H9 (cell line): ENCODE data around the gene PCSK6. TPM values are rescaled to one million over a fixed set of nuclear protein-coding genes. Genes with fewer than 3 reads are reported as not detected.

Experiments used
- DNase-seq: peaks from one replicate; pipeline ENCODE4 v3.0.0-alpha.2; 2017
- H2AFZ ChIP-seq: one replicate; pipeline ENCODE4 v1.6.1; 2013; ENCODE audit warnings: mild to moderate bottlenecking, low read length, control low read depth, moderate library complexity
- H2AK5ac ChIP-seq: 2 replicates; pipeline ENCODE4 v1.6.1; 2013; ENCODE audit warnings: low read length, control low read depth, mixed read lengths; ENCODE audit not compliant: insufficient read length
- H2BK120ac ChIP-seq: one replicate; pipeline ENCODE4 v1.6.1; 2013; ENCODE audit warnings: low read depth, mild to moderate bottlenecking, low read length, control low read depth, inconsistent platforms; ENCODE audit not compliant: poor library complexity, severe bottlenecking
- H2BK12ac ChIP-seq: 2 replicates; pipeline ENCODE4 v1.6.1; 2013; ENCODE audit warnings: low read length, control low read depth, mixed read lengths, low read depth; ENCODE audit not compliant: insufficient read length
- H2BK15ac ChIP-seq: 2 replicates; pipeline ENCODE4 v1.6.1; 2013; ENCODE audit warnings: low read depth, low read length, control low read depth
- H2BK20ac ChIP-seq: one replicate; pipeline ENCODE4 v1.6.1; 2013; ENCODE audit warnings: low read depth, mild to moderate bottlenecking, low read length, control low read depth, inconsistent platforms; ENCODE audit not compliant: poor library complexity, severe bottlenecking
- H2BK5ac ChIP-seq: 2 replicates; pipeline ENCODE4 v1.6.1; 2013; ENCODE audit warnings: low read length, control low read depth, mixed read lengths; ENCODE audit not compliant: insufficient read length
- H3K14ac ChIP-seq: 2 replicates; pipeline ENCODE4 v1.6.1; 2013; ENCODE audit warnings: low read length, control low read depth; ENCODE audit not compliant: insufficient read depth
- H3K18ac ChIP-seq: 2 replicates; pipeline ENCODE4 v1.6.1; 2013; ENCODE audit warnings: low read depth, mild to moderate bottlenecking, mixed read lengths, low read length, control low read depth; ENCODE audit not compliant: insufficient read length
- H3K23ac ChIP-seq: 2 replicates; pipeline ENCODE4 v1.6.1; 2013; ENCODE audit warnings: low read length, control low read depth, mixed read lengths, low read depth; ENCODE audit not compliant: insufficient read length
- H3K23me2 ChIP-seq: 2 replicates; pipeline ENCODE4 v1.6.1; 2013; ENCODE audit warnings: low read depth, mild to moderate bottlenecking, mixed read lengths, low read length, control low read depth; ENCODE audit not compliant: insufficient read length, poor library complexity, severe bottlenecking
- H3K27ac ChIP-seq: 2 replicates; pipeline ENCODE4 v1.5.1; 2013; ENCODE audit warnings: low read length, control low read depth, mixed read lengths, low read depth; ENCODE audit not compliant: insufficient read length
- H3K27me3 ChIP-seq: 2 replicates; pipeline ENCODE4 v1.6.1; 2013; ENCODE audit warnings: low read length, control low read depth, inconsistent platforms; ENCODE audit not compliant: insufficient read depth
- H3K4ac ChIP-seq: 2 replicates; pipeline ENCODE4 v1.6.1; 2013; ENCODE audit warnings: low read depth, mild to moderate bottlenecking, control low read depth, inconsistent platforms, low read length, moderate library complexity
- H3K4me1 ChIP-seq: 2 replicates; pipeline ENCODE4 v1.6.1; 2013; ENCODE audit warnings: low read length, control low read depth, inconsistent platforms; ENCODE audit not compliant: insufficient read depth
- H3K4me2 ChIP-seq: 2 replicates; pipeline ENCODE4 v1.6.1; 2013; ENCODE audit warnings: low read length, control low read depth, mixed read lengths; ENCODE audit not compliant: insufficient read length, insufficient read depth
- H3K56ac ChIP-seq: 2 replicates; pipeline ENCODE4 v1.6.1; 2013; ENCODE audit warnings: low read depth, mild to moderate bottlenecking, mixed read lengths, low read length, control low read depth; ENCODE audit not compliant: insufficient read length
- H3K79me1 ChIP-seq: 2 replicates; pipeline ENCODE4 v1.6.1; 2013; ENCODE audit warnings: low read depth, mild to moderate bottlenecking, moderate library complexity, low read length, control low read depth, inconsistent platforms; ENCODE audit not compliant: insufficient read depth, poor library complexity, severe bottlenecking
- H3K79me2 ChIP-seq: 2 replicates; pipeline ENCODE4 v1.6.1; 2013; ENCODE audit warnings: low read length, control low read depth, inconsistent platforms; ENCODE audit not compliant: insufficient read depth
- H3K9ac ChIP-seq: 2 replicates; pipeline ENCODE4 v1.6.1; 2013; ENCODE audit warnings: low read length, control low read depth, mixed read lengths; ENCODE audit not compliant: insufficient read length; ENCODE audit errors: extremely low read depth
- H3K9me3 ChIP-seq: one replicate; pipeline ENCODE4 v1.6.1; 2013; ENCODE audit warnings: low read depth, low read length, inconsistent platforms; ENCODE audit not compliant: control insufficient read depth
- H3T11ph ChIP-seq: one replicate; pipeline ENCODE4 v1.6.1; 2013; ENCODE audit warnings: mild to moderate bottlenecking, low read length, control low read depth, inconsistent platforms
- H4K20me1 ChIP-seq: one replicate; pipeline ENCODE4 v1.6.1; 2013; ENCODE audit not compliant: control insufficient read depth, insufficient read length, insufficient read depth
- H4K5ac ChIP-seq: 2 replicates; pipeline ENCODE4 v1.6.1; 2013; ENCODE audit warnings: low read depth, mild to moderate bottlenecking, mixed read lengths, low read length, control low read depth; ENCODE audit not compliant: insufficient read length
- H4K8ac ChIP-seq: replicated peaks from 2 replicates; pipeline ENCODE4 v1.6.1; 2013; ENCODE audit warnings: low read length, control low read depth, mixed read lengths, low read depth; ENCODE audit not compliant: insufficient read length
- H4K91ac ChIP-seq: 2 replicates; pipeline ENCODE4 v1.6.1; 2013; ENCODE audit warnings: low read depth, mild to moderate bottlenecking, moderate library complexity, mixed read lengths, low read length, control low read depth; ENCODE audit not compliant: insufficient read length
- H3K27ac Mint-ChIP-seq, 3 experiments: 2 replicates in 2 of 3; 3 replicates in 1 of 3; pipeline ENCODE4 v1.8.0; 2020 to 2021; ENCODE audit warnings: mixed read lengths in 3 of 3, mild to moderate bottlenecking in 1 of 3, moderate library complexity in 1 of 3
- H3K27me3 Mint-ChIP-seq: 2 replicates; pipeline ENCODE4 v1.8.0; 2021; ENCODE audit warnings: low read depth, mild to moderate bottlenecking, moderate library complexity, mixed read lengths
- H3K36me3 Mint-ChIP-seq, 3 experiments: 2 replicates in 2 of 3; 3 replicates in 1 of 3; pipeline ENCODE4 v1.8.0; 2020 to 2021; ENCODE audit warnings: low read depth in 3 of 3, mixed read lengths in 3 of 3; ENCODE audit not compliant: insufficient read depth in 1 of 3
- H3K4me1 Mint-ChIP-seq, 2 experiments: 2 replicates each; pipeline ENCODE4 v1.8.0; 2020; ENCODE audit warnings: mixed read lengths in 2 of 2
- H3K4me3 Mint-ChIP-seq, 2 experiments: 2 replicates in 1 of 2; 3 replicates in 1 of 2; pipeline ENCODE4 v1.8.0; 2020 to 2021; ENCODE audit warnings: mild to moderate bottlenecking in 2 of 2, mixed read lengths in 2 of 2, moderate library complexity in 1 of 2
- H3K9me3 Mint-ChIP-seq, 2 experiments: 2 replicates in 1 of 2; 3 replicates in 1 of 2; pipeline ENCODE4 v1.8.0; 2020; ENCODE audit warnings: mild to moderate bottlenecking in 2 of 2, mixed read lengths in 2 of 2, moderate library complexity in 1 of 2
- WGBS: extraction: QIAGEN DNeasy Blood & Tissue Kit; methylation state at CpG from one replicate; pipeline ENCODE4 v1.1.7; 2013; ENCODE audit warnings: missing lambda C conversion rate, low lambda C conversion rate, mixed read lengths; ENCODE audit not compliant: insufficient read length; ENCODE audit errors: extremely low coverage; 5-methylcytosine and 5-hydroxymethylcytosine counted together
- total RNA-seq: library from RNA; stranded (reverse); gene quantifications from 2 replicates; pipeline ENCODE4 v1.2.1, GENCODE V29; 2021
- TF ChIP-seq, protein P1 (sequence below): fragments of 200-600 bp; sonication (generic); conservative IDR thresholded peaks from 3 replicates; pipeline ENCODE4 v1.8.0; 2021; ENCODE audit warnings: antibody characterized with exemption, mild to moderate bottlenecking

PCSK6 gene
- total RNA-seq, 1 experiment from 2014 or later, result 4.0 TPM

DNA sequence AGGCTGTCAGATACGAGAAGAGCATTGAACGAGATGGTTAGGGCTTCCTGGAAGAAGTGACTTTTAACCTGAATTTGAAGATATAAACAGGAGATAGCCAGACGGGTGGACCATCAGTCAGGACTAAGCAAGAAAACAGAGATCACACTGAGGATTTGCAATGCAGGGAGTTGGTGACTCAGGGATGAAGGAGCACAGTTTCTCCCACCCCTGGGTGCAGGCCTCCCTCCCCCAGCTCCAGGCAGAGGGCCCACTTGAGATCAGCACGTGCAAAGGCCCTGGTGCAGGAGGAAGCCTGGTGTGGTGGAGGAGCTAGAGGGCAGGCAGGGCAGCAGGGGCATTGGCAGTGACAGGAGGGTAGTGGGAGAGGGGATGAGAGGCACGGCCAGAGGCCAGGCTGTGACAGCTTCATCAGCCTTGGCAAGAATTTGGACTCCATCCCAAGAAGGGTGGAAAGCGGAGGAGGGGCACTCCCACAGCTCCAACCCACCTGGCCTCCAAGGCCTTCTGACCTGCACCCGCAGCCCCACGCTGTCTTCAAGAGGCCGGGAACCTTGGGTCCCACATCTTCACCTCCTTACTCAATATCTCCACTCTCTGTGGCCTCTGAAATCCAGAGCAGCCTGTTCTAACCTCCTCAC lies 8.7 kb upstream of the PCSK6 start:
- Histone ChIP-seq H3K79me1 (no peaks in the 10 kb centered on the region), H2BK5ac (no peak overlapping the region), H3K4ac (no peak overlapping the region), H3K18ac (no peak overlapping the region), H4K5ac (no peak overlapping the region), H4K91ac (no peak overlapping the region), H4K8ac (no peak overlapping the region), H3K4me1 (no peaks in the 10 kb centered on the region), H2BK120ac (no peak overlapping the region), H3K9ac (no peak overlapping the region), H3K79me2 (no peaks in the 10 kb centered on the region), H2AFZ (no peak overlapping the region), H2BK15ac (no peak overlapping the region), H4K20me1 (no peaks in the 10 kb centered on the region), H3K9me3 (no peaks in the 10 kb centered on the region), H3K23me2 (no peaks in the 10 kb centered on the region), H3K4me2 (no peak overlapping the region), H2BK12ac (no peak overlapping the region), H3K27me3 (no peaks in the 10 kb centered on the region), H2BK20ac (no peak overlapping the region), H3K14ac (no peak overlapping the region), H3K27ac (no peak overlapping the region), H3K23ac (no peak overlapping the region), H3K56ac (no peak overlapping the region), H3T11ph (no peak overlapping the region), H2AK5ac (no peak overlapping the region)
- H3K27me3 Mint-ChIP-seq, result peaks cover 44% of the 10 kb centered on the region
- peaks cover 2 to 6% of the 10 kb centered on the region in 2 experiments; a peak in 2 of 5 replicates for H3K9me3 Mint-ChIP-seq
- peaks cover 35 to 51% of the 10 kb centered on the region in 2 experiments for H3K4me1 Mint-ChIP-seq
- no peak for DNase-seq
- TF ChIP-seq, protein P1, sequence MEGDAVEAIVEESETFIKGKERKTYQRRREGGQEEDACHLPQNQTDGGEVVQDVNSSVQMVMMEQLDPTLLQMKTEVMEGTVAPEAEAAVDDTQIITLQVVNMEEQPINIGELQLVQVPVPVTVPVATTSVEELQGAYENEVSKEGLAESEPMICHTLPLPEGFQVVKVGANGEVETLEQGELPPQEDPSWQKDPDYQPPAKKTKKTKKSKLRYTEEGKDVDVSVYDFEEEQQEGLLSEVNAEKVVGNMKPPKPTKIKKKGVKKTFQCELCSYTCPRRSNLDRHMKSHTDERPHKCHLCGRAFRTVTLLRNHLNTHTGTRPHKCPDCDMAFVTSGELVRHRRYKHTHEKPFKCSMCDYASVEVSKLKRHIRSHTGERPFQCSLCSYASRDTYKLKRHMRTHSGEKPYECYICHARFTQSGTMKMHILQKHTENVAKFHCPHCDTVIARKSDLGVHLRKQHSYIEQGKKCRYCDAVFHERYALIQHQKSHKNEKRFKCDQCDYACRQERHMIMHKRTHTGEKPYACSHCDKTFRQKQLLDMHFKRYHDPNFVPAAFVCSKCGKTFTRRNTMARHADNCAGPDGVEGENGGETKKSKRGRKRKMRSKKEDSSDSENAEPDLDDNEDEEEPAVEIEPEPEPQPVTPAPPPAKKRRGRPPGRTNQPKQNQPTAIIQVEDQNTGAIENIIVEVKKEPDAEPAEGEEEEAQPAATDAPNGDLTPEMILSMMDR, result no peak
- peaks cover 0 to 6% (median 1%) of the 10 kb centered on the region in 3 experiments; a peak in 2 of 7 replicates for H3K36me3 Mint-ChIP-seq
- no CpG with 5 or more reads among the region's 9 CpGs for WGBS
- H3K27ac Mint-ChIP-seq, result no peak overlapping the region; a peak in 1 of 7 replicates
- no peak overlapping the region for H3K4me3 Mint-ChIP-seq
